Testis (tissue), 3 donors: ENCODE results near the gene FRMD4B. TPM values are rescaled to one million over a fixed set of nuclear protein-coding genes. Genes with fewer than 3 reads are reported as not detected.
"Not testable (repeated sequence)": the region's sequence is repeated elsewhere in the genome, so short reads cannot be mapped to it uniquely, and the experiment has no call there.

Source experiments
- DNase-seq: peaks from one replicate; pipeline ENCODE4 v3.0.0-alpha.2; 2019
- H3K27ac ChIP-seq, 2 donors: fragments of 200-600 bp; sonication (generic); one replicate each; pipeline ENCODE4 v1.5.1; 2019
- H3K27me3 ChIP-seq: fragments of 200-600 bp; sonication (generic); one replicate; pipeline ENCODE4 v1.5.1; 2019
- H3K36me3 ChIP-seq: fragments of 200-600 bp; sonication (generic); one replicate; pipeline ENCODE4 v1.5.1; 2017; ENCODE audit warnings: low read depth; ENCODE audit errors: missing control alignments
- H3K4me1 ChIP-seq: fragments of 200-600 bp; sonication (generic); one replicate; pipeline ENCODE4 v1.5.1; 2019
- H3K4me3 ChIP-seq, 2 donors: fragments of 200-600 bp; sonication (generic); one replicate each; pipeline ENCODE4 v1.5.1; 2017 to 2019
- H3K9me3 ChIP-seq: fragments of 200-600 bp; sonication (generic); one replicate; pipeline ENCODE4 v1.5.1; 2017
- CTCF ChIP-seq, 3 experiments: fragments of 450-650 bp in 2 of 3; fragments of 200-600 bp in 1 of 3; sonication (generic) in 1 of 3; IDR thresholded peaks; one replicate each; pipeline ENCODE4 v1.5.1; 2016 to 2019; ENCODE audit warnings: antibody characterized with exemption in 3 of 3, mild to moderate bottlenecking in 2 of 3, moderate library complexity in 1 of 3
- POLR2A ChIP-seq: fragments of 450-650 bp; IDR thresholded peaks from one replicate; pipeline ENCODE4 v1.6.1; 2017; ENCODE audit warnings: antibody characterized with exemption, mild to moderate bottlenecking, moderate library complexity
- WGBS, 2 donors: methylation state at CpG; one replicate each; pipeline ENCODE4 v1.1.5; 2018; 5-methylcytosine and 5-hydroxymethylcytosine counted together
- intact Hi-C: fragments of 100-400 bp; cut with DNase I; formaldehyde crosslinking; loops from one replicate; pipeline ENCODE4 v1.15.1; 2023; ENCODE audit warnings: low total_unique reads
- polyA plus RNA-seq: library from polyadenylated mRNA; stranded (reverse); fragments of 350-450 nt; fragmentation: Illumina TruSeq; extraction: RNeasy Lipid Tissue Mini Kit (QIAGEN cat#74804); gene quantifications from one replicate; pipeline ENCODE4 v1.2.3, GENCODE V29; 2014; ENCODE audit warnings: low read depth, low replicate concordance; ENCODE audit not compliant: insufficient read depth
- total RNA-seq, 2 donors: library from RNA; depleted of rRNA; stranded (reverse); fragments of >200 nt; gene quantifications; one replicate each; pipeline ENCODE4 v1.2.3, GENCODE V29; 2016

FRMD4B gene
- total and polyA plus RNA-seq, 3 donors from 2014 or later = 10.2 to 17.8 (median 13.7) TPM

- peak; percentile 35 for DNase-seq
- H3K27ac ChIP-seq = peak overlapping the region; percentile 22 to 51
- intact Hi-C loops = no loop called here
- WGBS, 2 donors = 66 to 71% methylated on average over 3 of the region's 3 CpGs
- H3K27me3 ChIP-seq = no peaks in the 10 kb centered on the region
- TF ChIP-seq POLR2A = no peak
- no peaks in the 10 kb centered on the region for H3K36me3 ChIP-seq
- H3K4me3 ChIP-seq = no peak overlapping the region
- no peaks in the 10 kb centered on the region for H3K9me3 ChIP-seq
- no peaks in the 10 kb centered on the region for H3K4me1 ChIP-seq
Measured at GRCh38 chr3:69282181-69282580, 103.7 kb downstream of the FRMD4B start.

- DNase-seq, H3K4me3 ChIP-seq, H3K9me3 ChIP-seq, intact Hi-C loops, H3K4me1 ChIP-seq, H3K27me3 ChIP-seq, H3K27ac ChIP-seq, H3K36me3 ChIP-seq: not testable (repeated sequence)
- WGBS, 2 donors = 96 to 98% methylated on average over 8 of the region's 8 CpGs
Measured at GRCh38 chr3:69277403-69277802, 108.5 kb downstream of the FRMD4B start.

GRCh38 chr3:69276884-69277283 lies 109.0 kb downstream of the FRMD4B start:
- Histone ChIP-seq H3K36me3 (no peaks in the 10 kb centered on the region), H3K4me3 (no peak overlapping the region), H3K27ac (no peak overlapping the region), H3K4me1 (no peaks in the 10 kb centered on the region), H3K27me3 (no peaks in the 10 kb centered on the region), H3K9me3 (no peaks in the 10 kb centered on the region)
- TF ChIP-seq POLR2A (no peak), CTCF (IDR thresholded peaks at IDR 0.05) (no peak)
- intact Hi-C loops = no loop called here
- 94 to 98% methylated on average over 4 of the region's 4 CpGs for WGBS, 2 donors
- DNase-seq = no peak

GRCh38 chr3:69276191-69276590 lies 109.7 kb downstream of the FRMD4B start:
- H3K4me3 ChIP-seq, H3K27me3 ChIP-seq, intact Hi-C loops, H3K27ac ChIP-seq, H3K36me3 ChIP-seq, DNase-seq, H3K9me3 ChIP-seq, H3K4me1 ChIP-seq: not testable (repeated sequence)
- WGBS, 2 donors = 89 to 94% methylated on average over 5 of the region's 5 CpGs

- no peaks in the 10 kb centered on the region for H3K27me3 ChIP-seq
- 79 to 89% methylated on average over 1 of the region's 1 CpG for WGBS, 2 donors
- H3K4me1 ChIP-seq = no peaks in the 10 kb centered on the region
- no peak overlapping the region for H3K4me3 ChIP-seq
- no peak for TF ChIP-seq POLR2A
- no peak for TF ChIP-seq CTCF (IDR thresholded peaks at IDR 0.05)
- DNase-seq = no peak
- H3K36me3 ChIP-seq = no peaks in the 10 kb centered on the region
- intact Hi-C loops = no loop called here
- no peak overlapping the region for H3K27ac ChIP-seq
- H3K9me3 ChIP-seq = no peaks in the 10 kb centered on the region
Measured at GRCh38 chr3:69273896-69274295, 112.0 kb downstream of the FRMD4B start.

GRCh38 chr3:69272556-69272955 lies 113.3 kb downstream of the FRMD4B start:
- H3K4me1 ChIP-seq = no peaks in the 10 kb centered on the region
- TF ChIP-seq CTCF (IDR thresholded peaks at IDR 0.05) (no peak), POLR2A (no peak)
- 76 to 78% methylated on average over 2 of the region's 2 CpGs for WGBS, 2 donors
- no peak overlapping the region for H3K27ac ChIP-seq
- H3K36me3 ChIP-seq = no peaks in the 10 kb centered on the region
- H3K9me3 ChIP-seq = no peaks in the 10 kb centered on the region
- H3K27me3 ChIP-seq = no peaks in the 10 kb centered on the region
- intact Hi-C loops = no loop called here
- DNase-seq = no peak
- H3K4me3 ChIP-seq = no peak overlapping the region
